ENCODE data around the gene PPP2R5D. TPM values are rescaled to one million over a fixed set of nuclear protein-coding genes. Genes with fewer than 3 reads are reported as not detected.
A peak's percentile ranks its signal among the peaks of the same experiment; 100 is the strongest.

Gene PPP2R5D
- polyA plus RNA-seq, 2 of the 4 experiments (the other 2 are of a cell fraction), result 26.5 to 34.6 TPM

DNA sequence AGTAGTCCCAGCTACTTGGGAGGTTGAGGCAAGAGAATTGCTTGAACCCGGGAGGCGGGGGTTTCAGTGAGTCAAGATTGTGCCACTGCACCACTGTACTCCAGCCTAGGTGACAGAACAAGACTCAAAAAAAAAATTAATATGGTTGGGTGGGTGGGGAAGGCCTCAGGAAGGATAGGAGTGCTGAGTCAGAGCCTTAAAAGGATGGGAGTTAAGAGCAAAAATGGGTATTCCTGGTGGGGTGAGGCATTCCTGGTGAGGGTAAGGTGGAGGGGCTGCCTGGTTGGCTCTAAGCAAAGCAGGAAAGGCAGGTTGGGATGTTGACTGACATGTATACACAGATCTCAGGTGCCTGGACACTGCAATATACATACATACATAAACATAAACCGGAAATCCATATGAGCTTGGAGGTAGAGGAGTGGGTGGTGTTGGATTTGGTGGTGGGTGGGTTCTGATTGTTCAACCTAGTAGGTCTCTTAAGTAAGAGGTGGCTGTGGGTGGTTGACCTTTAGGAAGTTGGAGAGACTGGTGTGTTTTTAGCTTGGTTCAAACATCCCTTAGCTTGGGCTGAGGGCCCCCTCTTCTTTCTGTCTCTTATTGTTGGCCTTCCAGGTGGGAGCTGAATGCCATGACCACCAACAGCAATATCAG lies 35.8 kb downstream of the PPP2R5D start:
- TF ChIP-seq, protein P1, sequence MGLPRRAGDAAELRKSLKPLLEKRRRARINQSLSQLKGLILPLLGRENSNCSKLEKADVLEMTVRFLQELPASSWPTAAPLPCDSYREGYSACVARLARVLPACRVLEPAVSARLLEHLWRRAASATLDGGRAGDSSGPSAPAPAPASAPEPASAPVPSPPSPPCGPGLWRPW (IDR thresholded peaks at IDR 0.05), result no peak
- TF ChIP-seq, protein P2, sequence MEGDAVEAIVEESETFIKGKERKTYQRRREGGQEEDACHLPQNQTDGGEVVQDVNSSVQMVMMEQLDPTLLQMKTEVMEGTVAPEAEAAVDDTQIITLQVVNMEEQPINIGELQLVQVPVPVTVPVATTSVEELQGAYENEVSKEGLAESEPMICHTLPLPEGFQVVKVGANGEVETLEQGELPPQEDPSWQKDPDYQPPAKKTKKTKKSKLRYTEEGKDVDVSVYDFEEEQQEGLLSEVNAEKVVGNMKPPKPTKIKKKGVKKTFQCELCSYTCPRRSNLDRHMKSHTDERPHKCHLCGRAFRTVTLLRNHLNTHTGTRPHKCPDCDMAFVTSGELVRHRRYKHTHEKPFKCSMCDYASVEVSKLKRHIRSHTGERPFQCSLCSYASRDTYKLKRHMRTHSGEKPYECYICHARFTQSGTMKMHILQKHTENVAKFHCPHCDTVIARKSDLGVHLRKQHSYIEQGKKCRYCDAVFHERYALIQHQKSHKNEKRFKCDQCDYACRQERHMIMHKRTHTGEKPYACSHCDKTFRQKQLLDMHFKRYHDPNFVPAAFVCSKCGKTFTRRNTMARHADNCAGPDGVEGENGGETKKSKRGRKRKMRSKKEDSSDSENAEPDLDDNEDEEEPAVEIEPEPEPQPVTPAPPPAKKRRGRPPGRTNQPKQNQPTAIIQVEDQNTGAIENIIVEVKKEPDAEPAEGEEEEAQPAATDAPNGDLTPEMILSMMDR (IDR thresholded peaks at IDR 0.05), result no peak
- TF ChIP-seq, protein P3, sequence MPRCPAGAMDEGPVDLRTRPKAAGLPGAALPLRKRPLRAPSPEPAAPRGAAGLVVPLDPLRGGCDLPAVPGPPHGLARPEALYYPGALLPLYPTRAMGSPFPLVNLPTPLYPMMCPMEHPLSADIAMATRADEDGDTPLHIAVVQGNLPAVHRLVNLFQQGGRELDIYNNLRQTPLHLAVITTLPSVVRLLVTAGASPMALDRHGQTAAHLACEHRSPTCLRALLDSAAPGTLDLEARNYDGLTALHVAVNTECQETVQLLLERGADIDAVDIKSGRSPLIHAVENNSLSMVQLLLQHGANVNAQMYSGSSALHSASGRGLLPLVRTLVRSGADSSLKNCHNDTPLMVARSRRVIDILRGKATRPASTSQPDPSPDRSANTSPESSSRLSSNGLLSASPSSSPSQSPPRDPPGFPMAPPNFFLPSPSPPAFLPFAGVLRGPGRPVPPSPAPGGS (IDR thresholded peaks at IDR 0.05), result no peak
- FAIRE-seq (no peak), ATAC-seq (no peak), DNase-seq (ENCODE audit: low read depth in 1 of 2, low spot score in 1 of 2) (no peak)
- WGBS (ENCODE audit: missing lambda C conversion rate), result 92% methylated on average over 3 of the region's 3 CpGs
- ChIA-PET POLR2A (interaction anchor here (1.1 to 1.5 kb wide), 2 partner anchors 9 to 91 kb away, joined by 3 to 4 read pairs; partner anchors contain the start of gene CNPY3), CTCF (interaction anchor here (1.3 to 2.5 kb wide), 2 partner anchors 11 to 123 kb away, joined by 4 to 7 read pairs; no protein-coding TSS in a partner anchor)
- Histone ChIP-seq H3K4me3 (no peak overlapping the region), H3K4me2 (no peak overlapping the region), H3K9me3 (no peaks in the 10 kb centered on the region), H3K27ac (peak overlapping the region in 1 of 2 experiments; percentile 96; a peak in 2 of 6 replicates), H3K4me1 (peaks cover 15% of the 10 kb centered on the region)

DNA sequence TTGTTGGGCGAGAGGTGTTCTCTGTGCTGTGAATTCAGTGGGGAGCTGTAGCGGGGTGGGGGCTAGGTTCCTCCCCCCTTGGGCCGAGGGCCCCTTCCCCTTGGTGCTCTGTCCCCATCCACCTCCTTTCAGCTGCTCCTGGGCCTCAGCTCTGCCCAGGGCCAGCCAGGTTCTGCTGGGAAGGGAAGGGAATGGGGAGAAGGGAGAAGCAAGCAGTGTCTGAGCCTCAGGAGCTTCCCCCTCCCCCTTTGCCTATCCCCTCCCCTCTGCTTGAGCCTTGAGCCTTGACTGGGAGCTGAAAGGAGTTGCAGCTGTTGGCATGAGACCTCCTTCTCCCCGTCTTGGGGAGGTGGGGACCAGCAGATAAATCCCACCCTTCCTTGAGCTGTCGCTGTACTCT lies 36.5 kb downstream of the PPP2R5D start:
- 46% methylated on average over 5 of the region's 5 CpGs for WGBS (ENCODE audit: missing lambda C conversion rate)
- Histone ChIP-seq H3K27ac (peak overlapping the region; percentile 78 to 96), H3K4me3 (peak overlapping the region; percentile 74), H3K4me1 (peaks cover 14% of the 10 kb centered on the region), H3K4me2 (peak overlapping the region; percentile 87), H3K9me3 (no peaks in the 10 kb centered on the region)
- ATAC-seq (peak; percentile 33 to 45; a peak in 5 of 6 replicates), DNase-seq (ENCODE audit: low read depth in 1 of 2, low spot score in 1 of 2) (no peak), FAIRE-seq (no peak)
- ChIA-PET POLR2A (interaction anchor here (0.6 to 1.6 kb wide), 5 partner anchors 9 to 91 kb away, joined by 3 to 6 read pairs (median 4); partner anchors contain the start of genes CNPY3, KLC4, MRPL2 and PPP2R5D), CTCF (interaction anchor here (0.5 to 2.5 kb wide), 4 partner anchors 11 to 123 kb away, joined by 3 to 7 read pairs (median 4); no protein-coding TSS in a partner anchor)
- TF ChIP-seq, protein P4, sequence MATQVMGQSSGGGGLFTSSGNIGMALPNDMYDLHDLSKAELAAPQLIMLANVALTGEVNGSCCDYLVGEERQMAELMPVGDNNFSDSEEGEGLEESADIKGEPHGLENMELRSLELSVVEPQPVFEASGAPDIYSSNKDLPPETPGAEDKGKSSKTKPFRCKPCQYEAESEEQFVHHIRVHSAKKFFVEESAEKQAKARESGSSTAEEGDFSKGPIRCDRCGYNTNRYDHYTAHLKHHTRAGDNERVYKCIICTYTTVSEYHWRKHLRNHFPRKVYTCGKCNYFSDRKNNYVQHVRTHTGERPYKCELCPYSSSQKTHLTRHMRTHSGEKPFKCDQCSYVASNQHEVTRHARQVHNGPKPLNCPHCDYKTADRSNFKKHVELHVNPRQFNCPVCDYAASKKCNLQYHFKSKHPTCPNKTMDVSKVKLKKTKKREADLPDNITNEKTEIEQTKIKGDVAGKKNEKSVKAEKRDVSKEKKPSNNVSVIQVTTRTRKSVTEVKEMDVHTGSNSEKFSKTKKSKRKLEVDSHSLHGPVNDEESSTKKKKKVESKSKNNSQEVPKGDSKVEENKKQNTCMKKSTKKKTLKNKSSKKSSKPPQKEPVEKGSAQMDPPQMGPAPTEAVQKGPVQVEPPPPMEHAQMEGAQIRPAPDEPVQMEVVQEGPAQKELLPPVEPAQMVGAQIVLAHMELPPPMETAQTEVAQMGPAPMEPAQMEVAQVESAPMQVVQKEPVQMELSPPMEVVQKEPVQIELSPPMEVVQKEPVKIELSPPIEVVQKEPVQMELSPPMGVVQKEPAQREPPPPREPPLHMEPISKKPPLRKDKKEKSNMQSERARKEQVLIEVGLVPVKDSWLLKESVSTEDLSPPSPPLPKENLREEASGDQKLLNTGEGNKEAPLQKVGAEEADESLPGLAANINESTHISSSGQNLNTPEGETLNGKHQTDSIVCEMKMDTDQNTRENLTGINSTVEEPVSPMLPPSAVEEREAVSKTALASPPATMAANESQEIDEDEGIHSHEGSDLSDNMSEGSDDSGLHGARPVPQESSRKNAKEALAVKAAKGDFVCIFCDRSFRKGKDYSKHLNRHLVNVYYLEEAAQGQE (IDR thresholded peaks at IDR 0.05), result no peak
- TF ChIP-seq, protein P5, sequence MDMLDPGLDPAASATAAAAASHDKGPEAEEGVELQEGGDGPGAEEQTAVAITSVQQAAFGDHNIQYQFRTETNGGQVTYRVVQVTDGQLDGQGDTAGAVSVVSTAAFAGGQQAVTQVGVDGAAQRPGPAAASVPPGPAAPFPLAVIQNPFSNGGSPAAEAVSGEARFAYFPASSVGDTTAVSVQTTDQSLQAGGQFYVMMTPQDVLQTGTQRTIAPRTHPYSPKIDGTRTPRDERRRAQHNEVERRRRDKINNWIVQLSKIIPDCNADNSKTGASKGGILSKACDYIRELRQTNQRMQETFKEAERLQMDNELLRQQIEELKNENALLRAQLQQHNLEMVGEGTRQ (IDR thresholded peaks at IDR 0.05), result no peak
- TF ChIP-seq ZSCAN20 (CRISPR knock-in tag; IDR thresholded peaks at IDR 0.05), result no peak
- TF ChIP-seq RNF2 (IDR thresholded peaks at IDR 0.05; ENCODE audit: borderline replicate concordance, low read depth), result no peak
- TF ChIP-seq HEYL (CRISPR knock-in tag; IDR thresholded peaks at IDR 0.05), result no peak
- no peak for TF ChIP-seq RCOR1 (IDR thresholded peaks at IDR 0.05; ENCODE audit: low read depth, low read length)
